GM10266 (cell line): ENCODE measurements around the gene DNAJC27.
"Not testable (repeated sequence)": the region's sequence is repeated elsewhere in the genome, so short reads cannot be mapped to it uniquely, and the experiment has no call there.

Experiments used
- DNase-seq: peaks from one replicate; pipeline ENCODE4 v3.0.0; 2012; ENCODE audit errors: extremely low spot score
- CTCF ChIP-seq: IDR thresholded peaks from 2 replicates; pipeline ENCODE4 v1.5.1; 2012; ENCODE audit warnings: mild to moderate bottlenecking, low read depth; ENCODE audit not compliant: control insufficient read depth, insufficient read depth; ENCODE audit errors: missing control alignments

DNAJC27 gene

GRCh38 chr2:25000503-25001324, 29.0 kb upstream of the DNAJC27 start:
- no peak for DNase-seq
- no peak for TF ChIP-seq CTCF

GRCh38 chr2:25000036-25000435, 28.3 kb upstream of the DNAJC27 start:
- no peak for TF ChIP-seq CTCF

GRCh38 chr2:24999097-24999496, 27.3 kb upstream of the DNAJC27 start:
- DNase-seq = not testable (repeated sequence)

More at GRCh38 chr2:25000036-25000435, 28.3 kb upstream of the DNAJC27 start:
- no peak for DNase-seq

GRCh38 chr2:24994146-24994724, 22.5 kb upstream of the DNAJC27 start:
- DNase-seq = no peak
- TF ChIP-seq CTCF = no peak

- DNase-seq = no peak
These were observed 21.8 kb upstream of the DNAJC27 start for GRCh38 chr2:24993406-24994145.

GRCh38 chr2:24986372-24986771, 14.6 kb upstream of the DNAJC27 start:
- DNase-seq = no peak
- no peak for TF ChIP-seq CTCF

More at GRCh38 chr2:24993406-24994145, 21.8 kb upstream of the DNAJC27 start:
- TF ChIP-seq CTCF = no peak

- TF ChIP-seq CTCF = no peak
- DNase-seq = no peak
These were observed 13.8 kb upstream of the DNAJC27 start for GRCh38 chr2:24985511-24985910.
